Suppressor macrophage (primary cell): ENCODE measurements around the gene GEMIN5.
"Not testable (repeated sequence)": the region's sequence is repeated elsewhere in the genome, so short reads cannot be mapped to it uniquely, and the experiment has no call there.

Experiments
- DNase-seq, 4 experiments: peaks; one replicate each; pipeline ENCODE4 v3.0.0-alpha.2; 2020 to 2022
- total RNA-seq, 17 experiments: gene quantifications; one replicate each; lab custom pipeline; 2026; ENCODE audit warnings: mixed read lengths in 6 of 17, inconsistent platforms in 3 of 17; lab: John Stamatoyannopoulos, UW

GEMIN5 gene, protein sequence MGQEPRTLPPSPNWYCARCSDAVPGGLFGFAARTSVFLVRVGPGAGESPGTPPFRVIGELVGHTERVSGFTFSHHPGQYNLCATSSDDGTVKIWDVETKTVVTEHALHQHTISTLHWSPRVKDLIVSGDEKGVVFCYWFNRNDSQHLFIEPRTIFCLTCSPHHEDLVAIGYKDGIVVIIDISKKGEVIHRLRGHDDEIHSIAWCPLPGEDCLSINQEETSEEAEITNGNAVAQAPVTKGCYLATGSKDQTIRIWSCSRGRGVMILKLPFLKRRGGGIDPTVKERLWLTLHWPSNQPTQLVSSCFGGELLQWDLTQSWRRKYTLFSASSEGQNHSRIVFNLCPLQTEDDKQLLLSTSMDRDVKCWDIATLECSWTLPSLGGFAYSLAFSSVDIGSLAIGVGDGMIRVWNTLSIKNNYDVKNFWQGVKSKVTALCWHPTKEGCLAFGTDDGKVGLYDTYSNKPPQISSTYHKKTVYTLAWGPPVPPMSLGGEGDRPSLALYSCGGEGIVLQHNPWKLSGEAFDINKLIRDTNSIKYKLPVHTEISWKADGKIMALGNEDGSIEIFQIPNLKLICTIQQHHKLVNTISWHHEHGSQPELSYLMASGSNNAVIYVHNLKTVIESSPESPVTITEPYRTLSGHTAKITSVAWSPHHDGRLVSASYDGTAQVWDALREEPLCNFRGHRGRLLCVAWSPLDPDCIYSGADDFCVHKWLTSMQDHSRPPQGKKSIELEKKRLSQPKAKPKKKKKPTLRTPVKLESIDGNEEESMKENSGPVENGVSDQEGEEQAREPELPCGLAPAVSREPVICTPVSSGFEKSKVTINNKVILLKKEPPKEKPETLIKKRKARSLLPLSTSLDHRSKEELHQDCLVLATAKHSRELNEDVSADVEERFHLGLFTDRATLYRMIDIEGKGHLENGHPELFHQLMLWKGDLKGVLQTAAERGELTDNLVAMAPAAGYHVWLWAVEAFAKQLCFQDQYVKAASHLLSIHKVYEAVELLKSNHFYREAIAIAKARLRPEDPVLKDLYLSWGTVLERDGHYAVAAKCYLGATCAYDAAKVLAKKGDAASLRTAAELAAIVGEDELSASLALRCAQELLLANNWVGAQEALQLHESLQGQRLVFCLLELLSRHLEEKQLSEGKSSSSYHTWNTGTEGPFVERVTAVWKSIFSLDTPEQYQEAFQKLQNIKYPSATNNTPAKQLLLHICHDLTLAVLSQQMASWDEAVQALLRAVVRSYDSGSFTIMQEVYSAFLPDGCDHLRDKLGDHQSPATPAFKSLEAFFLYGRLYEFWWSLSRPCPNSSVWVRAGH (N-terminal part only)
- total RNA-seq: 13.1 to 36.8 (median 27.3) reads per million in 17 experiments

DNA sequence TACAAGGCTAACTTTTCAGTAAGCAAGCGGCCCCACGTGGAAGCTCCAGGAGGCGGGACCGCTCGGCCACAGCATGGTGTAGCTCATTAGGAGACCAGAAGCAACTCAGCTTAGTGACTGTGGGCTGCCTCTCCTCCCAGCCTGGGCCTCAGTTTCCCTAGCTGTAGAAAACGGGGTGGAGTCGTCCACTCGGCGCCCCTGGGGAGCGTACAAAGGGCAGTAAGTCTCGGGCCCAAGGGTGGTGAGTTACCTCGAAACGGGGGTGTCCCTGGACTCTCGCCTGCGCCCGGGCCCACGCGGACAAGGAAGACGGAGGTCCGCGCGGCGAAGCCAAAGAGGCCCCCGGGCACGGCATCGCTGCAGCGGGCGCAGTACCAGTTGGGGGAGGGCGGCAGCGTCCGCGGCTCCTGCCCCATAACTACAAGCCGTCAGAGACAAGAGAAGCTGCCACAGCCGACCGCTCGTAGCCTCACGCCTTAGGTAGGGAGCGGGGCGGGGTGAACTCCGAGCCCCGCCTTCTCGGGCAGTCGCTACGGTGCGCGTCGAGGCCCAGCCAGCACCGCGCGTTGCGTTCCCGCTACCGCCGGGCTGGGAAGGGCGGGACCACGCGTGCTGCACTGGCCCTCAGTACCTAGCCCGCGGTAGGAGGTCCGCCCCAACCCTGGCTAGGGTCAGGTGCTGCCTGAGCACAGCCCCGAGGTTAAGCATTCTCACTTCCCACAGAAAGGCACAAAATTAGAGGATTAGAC lies at the start of gene GEMIN5:
GEMIN5 (minus strand) TSS at position 494 of the 749 bp plus-strand sequence; CDS start at position 416, 78 bp downstream.
- peak; percentile 90 to 95 (median 93) for DNase-seq

DNA sequence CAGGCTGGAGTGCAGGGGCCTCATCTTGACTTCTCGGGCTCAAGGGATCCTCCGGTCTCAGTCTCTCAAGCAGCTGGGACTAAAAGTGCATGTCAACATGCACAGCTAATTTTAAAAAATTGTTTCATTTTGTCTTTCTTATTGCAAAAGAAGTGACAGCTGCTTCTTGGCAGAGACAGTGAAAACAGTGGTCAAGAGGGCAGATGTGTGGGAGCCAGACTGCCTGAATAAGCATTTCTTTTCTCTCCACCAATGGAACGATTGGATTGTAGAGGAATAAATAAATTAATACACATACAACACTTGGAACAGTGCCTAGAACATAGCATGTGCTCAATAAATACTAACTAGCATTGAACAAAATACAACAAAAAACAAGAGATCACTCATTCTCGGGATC lies 48.1 kb upstream of the GEMIN5 start:
- DNase-seq: no peak

DNA sequence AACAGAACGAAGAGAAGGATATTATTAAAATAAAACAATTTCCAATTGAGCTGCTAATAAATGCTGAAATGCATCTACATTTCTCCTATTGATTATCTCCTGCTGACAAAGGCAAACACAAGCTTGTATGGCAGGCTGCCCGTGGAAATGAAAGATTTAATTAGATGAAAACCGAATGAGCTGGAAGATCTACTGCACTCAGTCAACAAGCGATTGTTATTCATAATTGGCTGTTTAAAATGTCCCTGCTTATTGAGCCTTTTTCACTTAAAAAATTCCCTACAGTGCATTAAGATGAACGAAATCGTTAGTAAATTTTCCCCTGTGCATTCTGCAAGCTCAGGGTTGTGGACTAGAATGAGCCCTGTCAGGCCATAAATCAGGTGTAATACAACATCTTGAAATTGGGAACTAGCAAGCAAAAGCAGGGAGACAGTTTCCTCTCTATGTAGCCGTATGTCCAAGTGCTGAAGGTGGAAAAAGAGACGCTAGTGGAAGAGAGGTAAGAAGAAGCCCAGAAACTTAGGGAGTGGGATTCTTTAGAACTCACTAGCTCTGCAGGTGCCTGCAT lies 47.0 kb upstream of the GEMIN5 start:
- DNase-seq: no peak

DNA sequence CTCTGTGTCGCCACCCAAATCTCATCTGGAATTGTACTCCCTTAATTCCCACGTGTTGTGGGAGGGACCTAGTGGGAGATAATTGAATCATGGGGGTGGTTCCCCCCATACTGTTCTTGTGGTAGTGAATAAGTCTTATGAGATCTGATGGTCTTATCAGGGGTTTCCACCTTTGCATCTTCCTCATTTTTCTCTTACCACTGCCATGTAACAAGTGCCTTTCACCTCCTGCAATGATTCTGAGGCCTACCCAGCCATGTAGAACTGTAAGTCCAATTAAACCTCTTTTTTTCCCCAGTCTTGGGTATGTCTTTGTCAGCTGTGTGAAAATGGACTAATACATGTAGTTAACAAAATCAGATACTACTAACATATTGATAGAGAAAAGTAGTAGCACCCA lies 40.3 kb upstream of the GEMIN5 start:
- DNase-seq: not testable (repeated sequence)

DNA sequence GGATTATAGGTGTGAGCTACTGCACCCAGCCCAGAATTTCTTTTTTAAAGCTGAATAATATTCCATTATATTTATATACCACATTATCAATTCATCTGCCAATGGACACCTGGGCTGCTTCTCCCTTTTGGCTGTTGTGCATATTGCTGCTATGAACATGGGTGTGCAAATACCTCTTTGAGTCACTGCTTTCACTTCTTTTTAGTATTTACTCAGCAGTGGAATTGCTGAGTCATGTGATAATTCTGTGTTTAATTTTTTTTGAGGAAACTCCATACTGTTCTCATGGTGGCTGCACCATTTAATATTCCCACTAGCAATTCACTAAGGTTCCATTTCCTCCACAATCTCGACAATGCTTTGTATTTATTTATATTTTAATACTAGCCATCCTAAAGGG lies 39.4 kb upstream of the GEMIN5 start:
- DNase-seq: peak in 2 of 4 experiments; percentile 14 to 17

DNA sequence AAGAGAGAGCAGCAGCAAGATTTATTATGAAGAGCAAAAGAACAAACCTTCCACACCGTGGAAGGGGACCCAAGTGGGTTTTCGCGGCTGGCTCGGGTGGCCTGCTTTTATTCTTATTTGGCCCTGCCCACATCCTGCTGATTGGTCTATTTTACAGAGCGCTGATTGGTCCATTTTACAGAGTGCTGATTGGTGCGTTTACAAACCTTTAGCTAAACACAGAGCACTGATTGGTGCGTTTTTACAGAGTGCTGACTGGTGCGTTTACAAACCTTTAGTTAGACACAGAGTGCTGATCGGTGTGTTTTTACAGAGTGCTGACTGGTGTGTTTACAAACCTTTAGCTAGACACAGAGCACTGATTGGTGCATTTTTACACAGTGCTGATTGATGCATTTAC lies 38.1 kb upstream of the GEMIN5 start:
- not testable (repeated sequence) for DNase-seq

DNA sequence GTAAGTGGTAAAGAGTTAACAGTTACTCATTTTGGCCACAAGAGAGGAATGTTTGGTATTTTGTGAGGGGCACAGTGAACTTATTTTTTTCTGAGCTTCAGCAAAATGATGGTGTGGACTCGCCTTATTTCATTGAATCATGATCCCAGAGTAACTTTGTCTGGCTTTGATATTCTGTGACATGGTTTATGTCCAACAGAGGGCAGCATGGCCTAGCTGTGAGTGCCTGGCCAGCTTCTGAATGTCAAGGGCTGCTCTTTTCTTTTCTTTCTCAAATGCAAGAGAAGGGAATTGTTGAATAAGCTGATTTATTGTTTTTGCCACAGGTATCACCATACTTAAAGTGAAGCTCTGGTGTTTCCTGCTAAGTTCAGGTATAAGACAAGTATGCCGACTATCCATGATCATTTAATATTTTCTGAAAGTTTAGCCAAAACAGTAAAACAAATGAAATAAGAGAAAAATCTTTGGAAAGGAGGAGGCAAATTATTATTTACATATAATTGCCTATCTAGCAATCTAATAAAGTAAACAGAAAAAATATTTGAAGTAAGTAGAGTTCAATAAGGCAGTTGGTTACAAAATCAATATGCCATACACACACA lies 34.6 kb upstream of the GEMIN5 start:
- peak; percentile 10 to 30 (median 17) for DNase-seq

DNA sequence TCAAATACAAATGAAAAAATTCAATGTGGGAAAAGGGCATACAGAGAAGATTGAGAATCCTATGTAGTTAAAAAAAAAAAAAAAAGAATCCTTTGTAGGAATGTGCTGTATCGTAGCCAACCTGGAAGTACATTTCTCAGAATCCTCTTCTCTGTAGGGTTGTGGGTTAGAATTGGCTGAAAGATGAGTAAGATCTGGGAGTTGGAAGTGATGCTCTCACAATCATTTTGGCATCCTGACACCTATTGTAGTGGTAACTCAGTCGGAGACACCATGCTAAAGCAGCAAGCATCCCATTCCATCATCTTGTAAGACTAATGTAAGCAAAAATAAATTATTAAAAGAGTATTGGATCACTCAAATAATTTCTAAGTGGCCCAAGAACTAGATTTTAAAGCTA lies 33.5 kb upstream of the GEMIN5 start:
- no peak for DNase-seq

DNA sequence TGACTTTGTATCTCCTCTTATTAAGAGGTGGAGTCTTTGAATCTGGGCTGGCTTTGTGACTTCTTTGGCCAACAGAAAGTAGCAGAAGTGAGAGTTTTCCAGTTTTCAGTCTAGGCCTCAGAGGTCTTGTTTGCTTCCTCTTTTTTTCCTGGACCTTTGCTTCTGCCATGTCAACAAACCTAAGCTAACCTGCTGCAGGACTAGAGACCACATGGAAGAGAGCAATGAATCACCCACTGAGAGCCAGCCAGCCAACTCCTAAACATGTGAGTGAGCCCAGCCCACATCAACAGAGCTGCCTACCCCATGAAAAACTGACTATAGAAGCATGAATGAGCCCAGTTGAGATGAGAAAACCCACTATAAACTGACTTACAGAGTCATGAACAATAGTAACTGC lies 32.7 kb upstream of the GEMIN5 start:
- peak; percentile 7 to 48 (median 26) for DNase-seq

DNA sequence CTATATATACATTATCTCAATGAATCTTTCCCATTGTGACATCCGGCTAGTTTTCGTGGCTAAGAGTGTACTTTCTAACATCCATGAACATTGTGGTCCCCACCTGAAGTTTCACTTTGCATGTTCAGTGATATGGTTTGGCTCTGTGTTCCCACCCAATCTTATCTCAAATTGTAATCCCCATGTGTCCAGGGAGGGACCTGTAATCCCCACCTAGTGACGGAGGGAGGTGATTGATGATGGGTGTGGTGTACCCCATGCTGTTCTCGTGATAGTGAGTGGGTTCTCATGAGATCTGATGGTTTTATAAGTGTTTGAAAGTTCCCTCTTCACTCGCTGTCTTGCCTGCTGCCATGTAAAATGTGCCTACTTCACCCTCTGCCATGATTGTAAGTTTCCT lies 30.9 kb upstream of the GEMIN5 start:
- no peak for DNase-seq

DNA sequence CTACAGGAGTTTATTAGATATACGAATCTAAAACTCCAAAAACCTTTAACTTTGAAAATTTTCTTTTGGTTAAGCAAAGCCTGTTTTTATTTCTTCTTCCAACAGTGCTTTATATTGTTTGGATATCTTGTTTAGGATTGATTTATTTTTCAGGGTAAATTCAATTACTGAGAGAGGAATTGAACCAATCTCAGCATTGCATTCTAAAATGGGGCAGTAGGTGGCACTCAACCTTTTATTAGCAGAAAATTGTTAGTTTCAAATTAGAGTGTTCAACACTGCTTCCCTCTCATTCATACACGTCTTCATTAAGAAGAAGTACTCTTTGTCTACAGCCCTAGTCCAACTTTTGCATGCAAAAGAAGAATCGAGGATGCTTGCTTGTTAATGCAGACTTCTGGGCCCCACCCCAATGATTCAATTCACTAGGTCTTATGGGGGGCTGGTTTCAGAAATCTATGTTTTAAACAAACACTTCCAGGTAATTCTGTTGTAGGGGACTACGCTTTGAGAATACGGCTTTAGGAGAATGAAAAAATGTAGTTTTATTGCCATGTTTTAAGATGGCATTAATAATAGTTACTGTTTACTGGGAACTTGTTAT lies 29.5 kb upstream of the GEMIN5 start:
- peak; percentile 6 to 40 (median 18) for DNase-seq

DNA sequence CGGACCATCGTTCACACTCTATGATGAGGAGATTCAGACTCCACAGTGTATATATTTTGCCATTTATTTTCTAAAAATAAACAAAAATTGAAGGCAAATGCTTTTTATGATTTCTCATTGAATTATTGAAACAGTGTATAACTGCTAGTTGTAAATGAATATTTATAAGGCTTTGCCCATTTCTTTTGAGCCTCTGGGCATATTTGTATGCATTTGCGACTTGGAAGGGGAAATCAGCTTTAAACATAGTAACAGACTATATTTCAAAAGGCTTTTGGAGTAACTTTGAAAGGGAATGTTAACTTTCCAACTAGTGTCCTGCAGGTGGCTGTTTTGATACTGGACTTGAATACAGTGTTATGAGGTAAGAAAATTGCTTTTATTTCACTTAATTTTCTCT lies 28.9 kb upstream of the GEMIN5 start:
- DNase-seq: no peak

DNA sequence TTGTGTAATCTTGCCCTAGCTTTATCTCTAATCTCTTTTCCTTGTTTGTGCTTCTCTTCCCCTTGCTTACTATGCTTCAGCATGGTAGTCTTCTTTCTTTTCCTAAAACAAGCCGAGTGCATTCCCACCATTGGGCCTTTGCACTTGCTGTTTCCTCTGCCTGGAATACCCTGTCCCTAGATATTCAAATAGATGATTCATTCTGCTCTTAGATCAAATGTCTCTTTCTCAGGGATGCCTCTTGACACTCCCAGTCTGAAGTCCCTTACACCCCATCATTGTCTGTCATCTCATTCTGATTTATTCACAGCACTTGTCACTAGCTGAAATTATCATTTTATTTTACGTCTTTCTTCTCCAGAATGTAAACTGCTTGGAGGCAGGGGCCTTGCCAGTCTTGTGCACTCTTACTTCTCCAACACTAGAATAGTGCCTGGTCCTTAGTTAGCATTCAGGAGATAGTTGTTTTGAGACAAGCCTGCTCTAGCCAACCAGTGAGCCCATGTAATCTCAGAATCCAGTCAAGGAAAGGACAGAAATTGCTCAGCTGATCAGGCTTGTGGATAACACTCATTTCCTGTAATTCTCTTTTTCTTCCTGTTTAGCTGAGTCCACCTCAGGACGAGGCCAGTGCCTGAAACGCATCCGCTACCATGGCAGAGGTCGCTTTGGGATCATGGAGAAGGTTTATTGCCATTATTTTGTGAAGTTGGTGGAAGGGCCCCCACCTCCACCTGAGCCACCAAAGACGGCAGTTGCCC lies 28.2 kb upstream of the GEMIN5 start:
- DNase-seq: peak in 1 of 4 experiments; percentile 8

DNA sequence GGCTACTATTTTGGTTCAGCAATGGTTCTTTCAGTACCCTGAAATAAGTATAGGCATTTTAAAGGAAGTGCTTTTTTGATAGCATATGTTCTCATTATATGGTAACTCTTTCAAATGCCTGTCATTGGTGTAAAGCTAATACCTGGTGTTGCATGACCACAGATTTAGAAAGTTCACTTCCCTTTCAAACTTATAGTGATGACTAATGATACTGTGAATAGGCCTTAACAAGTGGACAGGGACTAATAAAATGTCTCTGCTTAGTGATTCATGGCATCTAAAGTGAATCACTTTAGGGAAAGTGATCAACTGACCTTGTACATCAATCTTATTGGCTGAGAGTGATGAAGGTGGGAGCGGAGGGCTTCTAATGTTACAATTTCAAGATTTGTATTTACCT lies 24.5 kb upstream of the GEMIN5 start:
- peak in 1 of 4 experiments; percentile 13 for DNase-seq

DNA sequence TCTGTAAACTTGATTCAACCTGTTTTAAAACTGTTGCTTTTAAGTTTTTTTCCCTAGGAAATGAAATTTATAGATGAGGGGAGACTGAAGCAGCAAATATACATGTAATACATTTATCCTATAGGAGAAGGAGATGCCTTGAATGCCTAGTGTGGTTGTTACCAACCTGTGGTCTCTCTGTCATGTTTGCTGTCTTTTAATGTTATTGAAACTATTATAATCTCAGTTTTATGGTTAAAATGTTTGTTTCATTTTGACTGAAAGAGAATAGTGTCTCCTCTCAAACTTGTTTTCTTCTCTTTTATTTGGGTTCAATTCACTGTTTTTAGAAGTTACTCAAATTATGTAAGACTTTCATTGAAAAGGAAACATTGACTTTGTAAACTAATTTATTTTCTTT lies 18.7 kb upstream of the GEMIN5 start:
- no peak for DNase-seq

DNA sequence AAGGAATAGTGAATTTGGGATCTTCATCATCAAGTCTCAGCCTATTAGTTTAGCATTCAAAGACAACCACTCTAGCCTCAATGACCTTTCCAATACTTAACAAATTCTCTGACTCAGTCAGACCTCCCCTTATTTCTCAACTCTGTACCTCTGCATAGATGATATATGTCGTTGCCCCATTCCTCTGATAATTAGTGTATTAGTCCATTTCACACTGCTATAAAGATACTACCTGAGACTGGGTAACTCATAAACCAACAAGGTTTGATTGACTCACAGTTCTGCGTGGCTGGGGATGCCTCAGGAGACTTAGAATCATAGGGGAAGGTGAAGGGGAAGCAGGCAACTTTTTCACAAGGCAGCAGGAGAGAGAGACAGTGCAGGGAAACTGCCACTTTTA lies 11.8 kb upstream of the GEMIN5 start:
- DNase-seq: no peak

DNA sequence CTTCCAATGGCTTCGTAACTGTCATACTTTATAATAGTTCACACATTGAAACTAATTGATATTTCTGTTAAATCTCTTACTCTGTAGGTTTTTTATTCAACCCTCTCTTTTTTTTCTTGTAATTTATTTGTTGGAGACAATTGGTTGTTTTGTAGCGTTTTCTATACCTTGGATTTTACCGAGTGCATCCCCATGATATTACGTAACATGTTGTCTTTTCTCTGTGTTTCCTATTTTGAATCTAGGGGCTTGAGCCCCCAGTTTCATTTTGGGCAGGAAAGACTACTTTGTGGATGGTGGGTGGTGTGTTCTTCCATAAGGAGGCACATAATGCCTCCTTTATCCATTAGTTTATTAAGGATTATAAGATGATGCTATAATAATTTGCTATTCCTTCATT lies 10.3 kb upstream of the GEMIN5 start:
- DNase-seq: no peak

DNA sequence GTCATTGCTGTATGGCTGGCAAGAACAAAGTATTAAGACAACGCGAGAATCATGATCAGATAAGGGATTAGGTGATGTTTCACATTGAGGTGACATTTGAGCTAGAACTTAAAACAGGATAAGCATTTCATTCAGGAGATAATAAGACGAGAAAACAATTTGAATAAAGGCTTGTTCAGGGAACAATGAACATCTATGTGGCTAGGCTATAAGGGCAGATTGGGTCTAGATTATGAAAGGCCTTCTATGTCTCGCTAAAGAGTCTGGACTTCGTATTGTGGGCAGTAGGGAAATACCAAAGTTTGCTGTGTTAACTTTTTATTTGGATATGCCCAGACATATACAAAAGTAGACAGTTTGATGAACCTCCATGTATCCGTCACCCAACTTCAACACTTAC lies 9.8 kb upstream of the GEMIN5 start:
- DNase-seq: no peak

DNA sequence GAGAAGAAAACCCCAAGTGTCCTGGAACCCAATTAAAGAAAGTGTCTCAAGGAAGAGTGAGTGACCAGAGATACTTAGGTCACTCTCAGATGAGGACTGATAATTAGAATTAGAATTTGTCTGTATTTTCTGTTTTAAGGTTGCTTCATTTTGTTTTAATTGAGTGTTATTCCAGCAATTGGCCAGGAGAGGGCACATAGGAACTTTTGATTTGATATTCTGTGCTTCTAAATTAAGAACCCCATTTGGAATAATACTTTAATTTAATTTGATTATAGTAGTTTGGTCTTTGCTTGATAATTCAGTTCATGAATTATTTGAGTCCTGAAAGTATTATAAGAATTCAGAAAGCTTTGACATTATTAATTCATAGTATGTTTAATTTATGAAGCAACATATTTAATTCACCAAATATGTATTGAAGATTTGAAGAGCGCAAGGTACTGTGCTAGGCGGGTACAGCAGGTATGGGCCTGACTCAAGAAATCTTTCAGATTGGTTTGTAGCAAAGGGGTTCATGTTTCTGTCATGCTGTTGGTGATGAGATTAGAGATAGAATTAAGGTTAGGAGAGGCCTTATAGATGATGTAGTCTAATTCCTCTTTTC lies 7.8 kb upstream of the GEMIN5 start:
- DNase-seq: peak in 3 of 4 experiments; percentile 10 to 45 (median 21)
